ENCODE measurements around the gene TMEM151A.

Gene TMEM151A

GRCh38 chr11:66283461-66284105, 8.1 kb upstream of the TMEM151A start:
- DNase-seq (ENCODE audit: low read depth, low spot score): no peak

GRCh38 chr11:66284526-66285078, 7.1 kb upstream of the TMEM151A start:
- no peak for DNase-seq (ENCODE audit: low read depth, low spot score)

- no peak for DNase-seq (ENCODE audit: low read depth, low spot score)
Observed at GRCh38 chr11:66285250-66285947, 6.3 kb upstream of the TMEM151A start.

GRCh38 chr11:66286699-66287098, 5.0 kb upstream of the TMEM151A start:
- DNase-seq (ENCODE audit: low read depth, low spot score): no peak

GRCh38 chr11:66287211-66287888, 4.3 kb upstream of the TMEM151A start:
- no peak for DNase-seq (ENCODE audit: low read depth, low spot score)

- no peak for DNase-seq (ENCODE audit: low read depth, low spot score)
Observed at GRCh38 chr11:66287889-66288670, 3.6 kb upstream of the TMEM151A start.

- peak; percentile 100 for DNase-seq (ENCODE audit: low read depth, low spot score)
Observed at GRCh38 chr11:66288671-66289547, 2.8 kb upstream of the TMEM151A start, which contains the start of gene YIF1A. TSS of gene YIF1A (minus strand) at chr11:66289143. CDS start at chr11:66288985, 158 bp downstream.

- no peak for DNase-seq (ENCODE audit: low read depth, low spot score)
Observed at GRCh38 chr11:66289548-66290329, 2.0 kb upstream of the TMEM151A start.

- DNase-seq (ENCODE audit: low read depth, low spot score): no peak
Observed at GRCh38 chr11:66290330-66290621, 1.4 kb upstream of the TMEM151A start.

- no peak for DNase-seq (ENCODE audit: low read depth, low spot score)
Observed at GRCh38 chr11:66291303-66291705, 390 bp upstream of the TMEM151A start.

- no peak for DNase-seq (ENCODE audit: low read depth, low spot score)
Observed at GRCh38 chr11:66292543-66293332, 1.0 kb downstream of the TMEM151A start.

GRCh38 chr11:66293352-66293751, 1.7 kb downstream of the TMEM151A start:
- DNase-seq (ENCODE audit: low read depth, low spot score): no peak

- no peak for DNase-seq (ENCODE audit: low read depth, low spot score)
Observed at GRCh38 chr11:66293777-66294625, 2.3 kb downstream of the TMEM151A start.

GRCh38 chr11:66294626-66295620, 3.2 kb downstream of the TMEM151A start:
- DNase-seq (ENCODE audit: low read depth, low spot score): no peak

- no peak for DNase-seq (ENCODE audit: low read depth, low spot score)
Observed at GRCh38 chr11:66297610-66298009, 5.9 kb downstream of the TMEM151A start.

GRCh38 chr11:66299186-66299585, 7.5 kb downstream of the TMEM151A start:
- DNase-seq (ENCODE audit: low read depth, low spot score): no peak

- DNase-seq (ENCODE audit: low read depth, low spot score): no peak
Observed at GRCh38 chr11:66302656-66303055, 11.0 kb downstream of the TMEM151A start.

Measured in ELF-1 (cell line).